Renal pelvis (tissue), 4 donors: ENCODE data around the gene UBA1. TPM values are rescaled to one million over a fixed set of nuclear protein-coding genes. Genes with fewer than 3 reads are reported as not detected.
"Not testable (repeated sequence)": the region's sequence is repeated elsewhere in the genome, so short reads cannot be mapped to it uniquely, and the experiment has no call there.

Source experiments
- DNase-seq: peaks from one replicate; pipeline ENCODE4 v3.0.0-alpha.2; 2013
- polyA plus RNA-seq, 3 donors: library from polyadenylated mRNA; unstranded; fragments of 120-200 nt; gene quantifications; one replicate each; pipeline ENCODE4 v1.2.1, GENCODE V29; 2013; ENCODE audit not compliant: insufficient read length in 3 of 3

The UBA1 gene
- polyA plus RNA-seq, 3 donors = 238 to 317 (median 302) TPM

DNA sequence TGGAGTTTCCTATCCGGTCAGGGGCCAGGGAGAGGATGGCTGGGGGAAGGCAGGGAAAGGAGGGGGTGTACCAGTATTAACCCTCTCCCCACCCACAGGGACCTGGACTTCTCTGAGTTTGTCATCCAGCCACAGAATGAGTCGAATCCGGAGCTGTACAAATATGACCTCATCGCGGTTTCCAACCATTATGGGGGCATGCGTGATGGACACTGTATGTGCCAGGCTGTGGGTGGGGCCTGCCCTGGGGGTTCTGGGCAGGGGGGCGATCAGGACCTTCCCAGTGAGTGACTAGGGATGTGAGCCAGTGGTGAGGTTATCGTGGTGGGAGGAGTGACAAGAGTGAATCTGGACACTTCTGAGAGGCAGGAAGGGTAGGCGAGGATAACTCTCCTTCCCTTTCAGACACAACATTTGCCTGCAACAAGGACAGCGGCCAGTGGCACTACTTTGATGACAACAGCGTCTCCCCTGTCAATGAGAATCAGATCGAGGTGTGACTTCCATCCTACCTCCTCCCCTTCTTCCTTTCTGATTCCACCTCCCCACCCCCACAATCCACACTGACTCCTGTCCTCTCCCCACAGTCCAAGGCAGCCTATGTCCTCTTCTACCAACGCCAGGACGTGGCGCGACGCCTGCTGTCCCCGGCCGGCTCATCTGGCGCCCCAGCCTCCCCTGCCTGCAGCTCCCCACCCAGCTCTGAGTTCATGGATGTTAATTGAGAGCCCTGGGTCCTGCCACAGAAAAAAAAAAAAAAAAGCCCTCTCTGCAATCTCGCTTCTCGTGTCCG is 53.8 kb downstream of the UBA1 start:
- DNase-seq = no peak

DNA sequence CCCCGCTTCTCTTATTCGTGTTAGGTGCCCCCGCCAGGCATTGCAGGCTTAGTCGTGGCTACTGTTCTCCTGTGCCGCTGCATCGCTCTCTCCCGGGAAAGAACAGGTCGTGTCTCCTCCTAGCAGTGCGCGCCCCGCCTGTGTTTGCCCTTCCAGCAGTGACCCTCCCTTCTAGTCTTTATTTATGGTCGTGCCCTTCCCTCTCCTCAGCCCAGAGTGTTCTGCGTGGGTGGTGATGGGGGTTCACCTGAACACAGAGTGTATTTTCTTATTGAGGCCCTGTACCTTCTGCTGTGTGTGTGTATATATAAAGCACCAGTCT is 54.3 kb downstream of the UBA1 start:
- no peak for DNase-seq

DNA sequence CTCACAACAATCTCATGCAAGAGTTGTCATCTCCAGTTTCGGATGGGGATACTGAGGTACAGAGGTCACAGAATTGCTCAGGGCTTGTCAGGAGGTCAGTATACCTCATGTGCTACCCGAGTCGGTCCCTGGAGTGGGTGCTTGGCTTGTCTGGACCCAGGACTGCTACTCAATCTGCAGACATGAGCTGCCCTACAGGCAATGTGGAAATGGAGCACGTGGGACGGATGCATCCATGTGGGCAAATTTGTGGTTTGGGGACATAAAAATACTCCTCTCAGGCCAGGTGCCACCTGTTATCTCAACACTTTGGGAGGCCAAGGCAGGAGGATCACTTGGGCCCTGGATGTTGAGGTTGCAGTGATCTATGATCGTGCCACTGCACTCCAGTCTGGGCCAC is 54.9 kb downstream of the UBA1 start:
- DNase-seq = no peak

DNA sequence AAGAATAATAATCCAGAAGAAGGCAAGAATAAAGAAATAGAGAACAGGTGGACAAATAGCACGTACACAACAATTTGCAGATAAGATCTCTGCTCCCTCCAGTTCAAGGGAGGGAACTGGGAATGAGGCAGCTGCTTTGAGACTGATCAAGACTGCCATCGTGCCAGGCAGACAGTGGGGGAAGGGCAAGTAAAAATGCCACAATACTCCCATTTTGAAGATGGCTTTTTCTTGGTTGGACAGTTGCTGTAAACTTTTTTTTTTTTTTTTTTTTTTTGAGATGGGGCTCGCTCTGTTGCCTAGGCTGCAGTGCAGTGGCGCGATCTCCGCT is 56.4 kb downstream of the UBA1 start:
- DNase-seq = no peak

DNA sequence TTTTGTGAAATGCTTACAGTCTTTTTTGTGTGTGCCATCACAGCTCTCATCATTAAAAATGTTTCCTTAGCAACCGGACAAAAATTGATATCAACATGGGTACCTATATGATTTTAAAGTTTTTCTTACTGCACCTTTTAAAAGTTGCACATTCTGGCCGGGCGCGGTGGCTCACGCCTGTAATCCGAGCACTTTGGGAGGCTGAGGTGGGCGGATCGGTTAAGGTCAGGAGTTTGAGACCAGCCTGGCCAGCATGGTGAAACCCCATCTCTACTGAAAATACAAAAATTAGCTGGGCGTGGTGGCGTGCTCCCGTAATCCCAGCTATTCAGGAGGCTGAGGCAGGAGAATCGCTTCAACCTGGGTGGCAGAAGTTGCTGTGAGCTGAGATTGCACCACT is 64.0 kb downstream of the UBA1 start:
- DNase-seq = not testable (repeated sequence)

Other genes starting within 250 kb of the UBA1 start
- 10 to 100 TPM; 30.7 to 40.1 (median 32.3) TPM for gene RGN, start 115.4 kb upstream of the UBA1 start, polyA plus RNA-seq
- gene NDUFB11, start 49.1 kb upstream of the UBA1 start, polyA plus RNA-seq = 100 to 1,000 TPM in 2 of 3 donors, 10 to 100 TPM in 1; 87.1 to 127 (median 119) TPM
- gene RBM10, start 48.6 kb upstream of the UBA1 start, polyA plus RNA-seq = 10 to 100 TPM; 54.5 to 67.8 (median 65.8) TPM
- 100 to 1,000 TPM; 129 to 132 (median 132) TPM for gene CDK16, start 24.9 kb downstream of the UBA1 start, polyA plus RNA-seq
- gene USP11, start 39.2 kb downstream of the UBA1 start, polyA plus RNA-seq = 100 to 1,000 TPM; 143 to 151 (median 150) TPM
- 1 to 10 TPM in 2 of 3 donors, under 1 TPM in 1; 0.87 to 1.5 (median 1.1) TPM for gene ZNF157, start 176.7 kb downstream of the UBA1 start, polyA plus RNA-seq